OCI-M1 (cell line): ENCODE data around the gene NDUFS2.
"Not testable (repeated sequence)": the region's sequence is repeated elsewhere in the genome, so short reads cannot be mapped to it uniquely, and the experiment has no call there.

Source experiments
- DNase-seq: peaks from one replicate; lab custom pipeline; 2025; lab: John Stamatoyannopoulos, UW

NDUFS2 gene

GRCh38 chr1:161220002-161220401 lies 17.8 kb downstream of the NDUFS2 start:
- no peak for DNase-seq

- DNase-seq, result no peak
Observed at GRCh38 chr1:161222175-161223019, 20.2 kb downstream of the NDUFS2 start.

- DNase-seq, result no peak
Observed at GRCh38 chr1:161223805-161224694, 21.9 kb downstream of the NDUFS2 start.

- DNase-seq, result not testable (repeated sequence)
Observed at GRCh38 chr1:161224695-161225087, 22.5 kb downstream of the NDUFS2 start.

GRCh38 chr1:161225178-161225533 lies 23.0 kb downstream of the NDUFS2 start:
- no peak for DNase-seq

GRCh38 chr1:161225534-161226319 lies 23.6 kb downstream of the NDUFS2 start, which contains the start of gene TOMM40L:
Gene TOMM40L, plus strand, starts transcription at chr1:161226060. Its CDS starts 430 bp downstream, at chr1:161226490.
- peak; percentile 100 for DNase-seq

- no peak for DNase-seq
Observed at GRCh38 chr1:161226320-161226711, 24.1 kb downstream of the NDUFS2 start.

- DNase-seq, result peak; percentile 58
Observed at GRCh38 chr1:161226759-161227158, 24.6 kb downstream of the NDUFS2 start.

GRCh38 chr1:161227196-161227871 lies 25.2 kb downstream of the NDUFS2 start:
- DNase-seq, result peak; percentile 97

GRCh38 chr1:161228032-161228431 lies 25.9 kb downstream of the NDUFS2 start:
- DNase-seq, result no peak

- DNase-seq, result no peak
Observed at GRCh38 chr1:161229896-161230295, 27.7 kb downstream of the NDUFS2 start.

- no peak for DNase-seq
Observed at GRCh38 chr1:161230762-161231161, 28.6 kb downstream of the NDUFS2 start.

GRCh38 chr1:161233102-161233501 lies 30.9 kb downstream of the NDUFS2 start:
- no peak for DNase-seq

GRCh38 chr1:161235957-161236775 lies 34.0 kb downstream of the NDUFS2 start:
- DNase-seq, result peak; percentile 21

GRCh38 chr1:161238039-161238473 lies 35.9 kb downstream of the NDUFS2 start, which contains the start of gene NR1I3:
Gene NR1I3, minus strand, starts transcription at chr1:161238203. Its CDS starts 1,638 bp downstream, at chr1:161236565.
- DNase-seq, result no peak

- DNase-seq, result peak; percentile 81
Observed at GRCh38 chr1:161241682-161242081, 39.5 kb downstream of the NDUFS2 start.

- DNase-seq, result peak; percentile 23
Observed at GRCh38 chr1:161242313-161242712, 40.1 kb downstream of the NDUFS2 start.

GRCh38 chr1:161244888-161245287 lies 42.7 kb downstream of the NDUFS2 start:
- DNase-seq, result no peak

- not testable (repeated sequence) for DNase-seq
Observed at GRCh38 chr1:161250100-161250499, 47.9 kb downstream of the NDUFS2 start.

- no peak for DNase-seq
Observed at GRCh38 chr1:161250829-161251228, 48.7 kb downstream of the NDUFS2 start.
